CD8-positive, alpha-beta memory T cell (primary cell): ENCODE results near the gene SIRPG. TPM values are rescaled to one million over a fixed set of nuclear protein-coding genes. Genes with fewer than 3 reads are reported as not detected.

Source experiments
- CTCF ChIA-PET: fragments of 350-600 bp; sonication (Branson Sonifier 250); formaldehyde crosslinking; loops from one replicate; lab custom pipeline; 2021; ENCODE audit warnings: antibody characterized with exemption; lab: Charles Lee
- POLR2A ChIA-PET: fragments of 350-600 bp; sonication (Branson Sonifier 250); formaldehyde crosslinking; loops from one replicate; lab custom pipeline; 2021; ENCODE audit warnings: antibody characterized with exemption; lab: Charles Lee
- DNase-seq, 5 donors: peaks; one replicate each; pipeline versions ENCODE4 v3.0.0 to v3.0.0-alpha.2; 2020 to 2022; ENCODE audit warnings: mixed read lengths in 1 of 5
- H3K27ac ChIP-seq: one replicate; pipeline ENCODE4 v1.7.0; 2013; ENCODE audit warnings: low read depth, mild to moderate bottlenecking, low read length, moderate library complexity
- H3K27me3 ChIP-seq: 2 replicates; pipeline ENCODE4 v1.7.0; 2013; ENCODE audit warnings: low read length, mild to moderate bottlenecking; ENCODE audit not compliant: insufficient read depth, poor library complexity, severe bottlenecking
- H3K36me3 ChIP-seq: 2 replicates; pipeline ENCODE4 v1.7.0; 2013; ENCODE audit warnings: mild to moderate bottlenecking, low read length, moderate library complexity; ENCODE audit not compliant: insufficient read depth
- H3K4me1 ChIP-seq: 2 replicates; pipeline ENCODE4 v1.7.0; 2013; ENCODE audit warnings: mild to moderate bottlenecking, low read length, moderate library complexity; ENCODE audit not compliant: insufficient read depth
- H3K4me3 ChIP-seq: 2 replicates; pipeline ENCODE4 v1.7.0; 2013; ENCODE audit warnings: mild to moderate bottlenecking, low read length
- H3K9me3 ChIP-seq: 2 replicates; pipeline ENCODE4 v1.7.0; 2013; ENCODE audit warnings: mild to moderate bottlenecking, low read length
- H3K27ac Mint-ChIP-seq, 8 donors: one replicate each; pipeline ENCODE4 v1.8.0; 2020 to 2021; ENCODE audit warnings: mixed read lengths in 8 of 8, mild to moderate bottlenecking in 6 of 8, inconsistent platforms in 3 of 8, moderate library complexity in 3 of 8
- H3K27me3 Mint-ChIP-seq, 2 donors: one replicate each; pipeline ENCODE4 v1.8.0; 2020 to 2021; ENCODE audit warnings: mixed read lengths in 2 of 2, mild to moderate bottlenecking in 1 of 2, moderate library complexity in 1 of 2
- H3K36me3 Mint-ChIP-seq, 3 donors: one replicate each; pipeline ENCODE4 v1.8.0; 2020 to 2021; ENCODE audit warnings: mixed read lengths in 3 of 3, inconsistent platforms in 1 of 3, mild to moderate bottlenecking in 1 of 3
- H3K4me1 Mint-ChIP-seq, 3 donors: one replicate each; pipeline ENCODE4 v1.8.0; 2020 to 2021; ENCODE audit warnings: mixed read lengths in 3 of 3, inconsistent platforms in 1 of 3, mild to moderate bottlenecking in 1 of 3
- H3K4me3 Mint-ChIP-seq, 7 donors: one replicate each; pipeline ENCODE4 v1.8.0; 2020 to 2021; ENCODE audit warnings: mixed read lengths in 7 of 7, mild to moderate bottlenecking in 6 of 7, moderate library complexity in 4 of 7, inconsistent platforms in 2 of 7
- H3K9me3 Mint-ChIP-seq, 5 donors: one replicate each; pipeline ENCODE4 v1.8.0; 2020 to 2022; ENCODE audit warnings: mixed read lengths in 5 of 5, mild to moderate bottlenecking in 3 of 5, moderate library complexity in 2 of 5, inconsistent platforms in 1 of 5
- polyA plus RNA-seq: library from polyadenylated mRNA; unstranded; fragments of 300-500 nt; fragmentation: Illumina TruSeq; gene quantifications from one replicate; pipeline ENCODE4 v1.2.3, GENCODE V29; 2021
- total RNA-seq, 2 experiments: library from RNA; stranded (reverse); gene quantifications; one replicate each; pipeline ENCODE4 v1.2.3, GENCODE V29; 2021

The SIRPG gene
- total and polyA plus RNA-seq, 3 experiments from 2014 or later, result 9.3 to 149 (median 11.7) TPM

- peak overlapping the region; percentile 6 for H3K4me3 ChIP-seq
- no peak overlapping the region for H3K27ac ChIP-seq
- H3K9me3 Mint-ChIP-seq, result peaks cover 0 to 9% (median 0%) of the 10 kb centered on the region in 5 donors
- peak overlapping the region; percentile 58 to 95 (median 92) for H3K27ac Mint-ChIP-seq
- H3K4me1 Mint-ChIP-seq, result peaks cover 87 to 97% (median 97%) of the 10 kb centered on the region in 3 donors
- no peaks in the 10 kb centered on the region for H3K27me3 ChIP-seq
- peak in 1 of 5 donors; percentile 55 for DNase-seq
- peaks cover 3 to 9% (median 6%) of the 10 kb centered on the region in 3 donors for H3K36me3 Mint-ChIP-seq
- ChIA-PET CTCF (interaction anchor here (0.9 kb wide), 1 partner anchor 105 kb away, joined by 3 read pairs; no protein-coding TSS in a partner anchor), POLR2A (no interaction called here)
- H3K27me3 Mint-ChIP-seq, result peaks cover 0 to 2% of the 10 kb centered on the region in 2 donors
- no peaks in the 10 kb centered on the region for H3K9me3 ChIP-seq
- H3K36me3 ChIP-seq, result no peaks in the 10 kb centered on the region
- peaks cover 73% of the 10 kb centered on the region for H3K4me1 ChIP-seq
- H3K4me3 Mint-ChIP-seq, result peak overlapping the region; percentile 29 to 88 (median 69)
These were observed 14.5 kb upstream of the SIRPG start for GRCh38 chr20:1671891-1672669.

GRCh38 chr20:1669304-1669703, 11.7 kb upstream of the SIRPG start:
- peaks cover 71% of the 10 kb centered on the region for H3K4me1 ChIP-seq
- H3K27ac ChIP-seq, result no peak overlapping the region
- H3K9me3 ChIP-seq, result no peaks in the 10 kb centered on the region
- H3K27ac Mint-ChIP-seq, result peak overlapping the region in 6 of 8 donors; percentile 38 to 76 (median 52)
- POLR2A ChIA-PET, result no interaction called here
- no peaks in the 10 kb centered on the region for H3K27me3 ChIP-seq
- H3K36me3 Mint-ChIP-seq, result peaks cover 3 to 7% (median 6%) of the 10 kb centered on the region in 3 donors
- H3K36me3 ChIP-seq, result no peaks in the 10 kb centered on the region
- peaks cover 0 to 2% of the 10 kb centered on the region in 2 donors for H3K27me3 Mint-ChIP-seq
- H3K4me3 Mint-ChIP-seq, result no peak overlapping the region
- no peak overlapping the region for H3K4me3 ChIP-seq
- peaks cover 84 to 97% (median 96%) of the 10 kb centered on the region in 3 donors for H3K4me1 Mint-ChIP-seq
- no peak for DNase-seq
- CTCF ChIA-PET, result interaction anchor here (1.0 to 1.1 kb wide), 2 partner anchors 9 to 65 kb away, joined by 3 read pairs; no protein-coding TSS in a partner anchor
- peaks cover 0 to 9% (median 0%) of the 10 kb centered on the region in 5 donors for H3K9me3 Mint-ChIP-seq

DNA sequence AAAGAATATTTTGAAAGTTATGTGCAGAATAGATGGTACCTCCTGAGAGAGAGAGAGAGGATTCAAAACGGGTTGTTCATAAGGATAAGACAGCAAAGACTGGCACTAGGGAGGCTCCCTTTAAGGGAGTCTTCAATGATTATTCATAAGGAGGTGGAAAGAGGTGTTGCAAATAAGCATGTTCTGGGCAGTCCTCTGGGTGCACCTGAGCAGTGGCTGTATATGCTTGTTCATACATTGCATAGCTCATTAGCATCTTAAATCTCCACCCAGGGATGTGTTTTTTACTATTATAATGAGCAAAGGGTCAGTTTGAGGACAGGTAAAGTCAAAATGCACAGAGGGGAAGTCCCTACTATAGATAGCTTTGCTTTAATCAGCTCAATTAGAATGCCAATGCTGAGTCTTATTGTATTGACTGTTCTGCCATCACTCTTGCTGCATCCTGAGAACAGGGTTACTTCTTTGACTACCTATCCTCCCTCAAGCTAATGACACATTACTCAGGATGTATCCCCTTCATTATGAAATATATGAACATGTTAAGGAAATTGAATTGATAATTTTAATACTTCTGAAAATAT, 10.0 kb upstream of the SIRPG start:
- ChIA-PET POLR2A (no interaction called here), CTCF (interaction anchor here (0.8 to 1.6 kb wide), 2 partner anchors 11 to 64 kb away, joined by 3 read pairs; no protein-coding TSS in a partner anchor)
- H3K4me1 ChIP-seq, result peaks cover 71% of the 10 kb centered on the region
- H3K27ac Mint-ChIP-seq, result peak overlapping the region; percentile 28 to 84 (median 50)
- peaks cover 83 to 97% (median 96%) of the 10 kb centered on the region in 3 donors for H3K4me1 Mint-ChIP-seq
- no peaks in the 10 kb centered on the region for H3K36me3 ChIP-seq
- no peaks in the 10 kb centered on the region for H3K27me3 ChIP-seq
- H3K9me3 Mint-ChIP-seq, result peaks cover 0 to 9% (median 0%) of the 10 kb centered on the region in 5 donors
- H3K27me3 Mint-ChIP-seq, result peaks cover 0 to 2% of the 10 kb centered on the region in 2 donors
- H3K9me3 ChIP-seq, result no peaks in the 10 kb centered on the region
- no peak overlapping the region for H3K27ac ChIP-seq
- no peak overlapping the region for H3K4me3 ChIP-seq
- peak overlapping the region in 4 of 7 donors; percentile 1 to 25 (median 4) for H3K4me3 Mint-ChIP-seq
- H3K36me3 Mint-ChIP-seq, result peaks cover 3 to 7% (median 6%) of the 10 kb centered on the region in 3 donors
- DNase-seq, result no peak

DNA sequence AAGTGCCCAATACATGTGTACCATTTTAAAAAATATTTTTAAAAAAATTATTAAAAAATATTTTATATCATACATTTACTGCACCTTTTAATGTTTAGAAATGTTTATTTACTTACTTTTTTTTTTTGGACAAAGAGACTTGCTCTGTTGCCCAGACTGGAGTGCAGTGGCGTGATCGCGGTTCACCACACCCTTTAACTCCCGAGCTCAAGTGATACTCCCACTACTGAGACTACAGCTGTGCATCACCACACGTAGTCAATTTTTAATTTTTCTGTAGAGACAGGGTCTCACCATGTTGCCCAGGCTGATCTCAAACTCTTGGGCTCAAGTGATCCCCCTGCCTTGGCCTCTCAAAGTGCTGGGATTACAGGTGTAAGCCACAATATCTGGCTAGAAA, 9.2 kb upstream of the SIRPG start:
- DNase-seq, result no peak
- Mint-ChIP-seq H3K27me3 (peaks cover 0 to 2% of the 10 kb centered on the region in 2 donors), H3K9me3 (peaks cover 0 to 9% (median 0%) of the 10 kb centered on the region in 5 donors), H3K36me3 (peaks cover 3 to 6% (median 5%) of the 10 kb centered on the region in 3 donors), H3K27ac (peak overlapping the region in 7 of 8 donors; percentile 11 to 99 (median 52)), H3K4me3 (peak overlapping the region in 2 of 7 donors; percentile 8 to 67), H3K4me1 (peaks cover 83 to 97% (median 96%) of the 10 kb centered on the region in 3 donors)
- CTCF ChIA-PET, result interaction anchor here (1.0 to 2.1 kb wide), 5 partner anchors 9 to 163 kb away, joined by 3 to 6 read pairs (median 4); no protein-coding TSS in a partner anchor
- no peaks in the 10 kb centered on the region for H3K9me3 ChIP-seq
- no peak overlapping the region for H3K4me3 ChIP-seq
- peaks cover 71% of the 10 kb centered on the region for H3K4me1 ChIP-seq
- H3K27ac ChIP-seq, result no peak overlapping the region
- H3K27me3 ChIP-seq, result no peaks in the 10 kb centered on the region
- POLR2A ChIA-PET, result interaction anchor here (0.7 kb wide), 1 partner anchor 44 kb away, joined by 3 read pairs; no protein-coding TSS in a partner anchor
- no peaks in the 10 kb centered on the region for H3K36me3 ChIP-seq

GRCh38 chr20:1665345-1665744, 7.8 kb upstream of the SIRPG start:
- Histone ChIP-seq H3K4me3 (peak overlapping the region; percentile 50), H3K27ac (no peak overlapping the region), H3K4me1 (peaks cover 74% of the 10 kb centered on the region), H3K36me3 (no peaks in the 10 kb centered on the region), H3K9me3 (no peaks in the 10 kb centered on the region), H3K27me3 (no peaks in the 10 kb centered on the region)
- DNase-seq, result no peak
- peaks cover 0 to 3% (median 2%) of the 10 kb centered on the region in 3 donors for H3K36me3 Mint-ChIP-seq
- ChIA-PET POLR2A (interaction anchor here (0.9 to 1.3 kb wide), 2 partner anchors 9 to 13 kb away, joined by 3 to 4 read pairs; no protein-coding TSS in a partner anchor), CTCF (interaction anchor here (1.1 to 2.1 kb wide), 4 partner anchors 10 to 199 kb away, joined by 4 to 6 read pairs (median 5); partner anchors contain the start of gene NSFL1C)
- H3K4me1 Mint-ChIP-seq, result peaks cover 83 to 97% (median 96%) of the 10 kb centered on the region in 3 donors
- peak overlapping the region; percentile 65 to 91 (median 82) for H3K4me3 Mint-ChIP-seq
- H3K27me3 Mint-ChIP-seq, result no peaks in the 10 kb centered on the region
- H3K27ac Mint-ChIP-seq, result peak overlapping the region; percentile 78 to 99 (median 92)
- no peaks in the 10 kb centered on the region for H3K9me3 Mint-ChIP-seq

DNA sequence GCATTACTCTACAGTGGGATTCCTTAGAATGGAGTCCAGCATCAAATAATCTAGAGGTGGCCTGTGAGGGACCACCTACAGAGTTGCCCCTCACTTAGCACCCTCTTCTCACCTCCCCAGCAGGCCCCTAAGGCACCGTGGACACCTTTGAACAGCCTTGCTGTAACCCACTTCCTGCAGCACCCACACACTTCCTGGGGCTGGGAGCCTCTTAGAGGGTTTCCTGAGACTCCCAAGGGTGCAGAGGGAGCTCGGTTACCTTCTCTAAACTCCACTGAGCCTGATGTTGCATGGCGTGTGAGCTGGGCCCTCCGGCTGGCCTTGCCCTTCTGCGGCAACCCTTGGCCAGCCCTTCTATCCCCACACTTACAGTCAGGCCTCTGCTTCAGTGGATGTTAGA, 7.3 kb upstream of the SIRPG start:
- peak overlapping the region; percentile 50 for H3K4me3 ChIP-seq
- DNase-seq, result peak; percentile 35 to 78 (median 61)

DNA sequence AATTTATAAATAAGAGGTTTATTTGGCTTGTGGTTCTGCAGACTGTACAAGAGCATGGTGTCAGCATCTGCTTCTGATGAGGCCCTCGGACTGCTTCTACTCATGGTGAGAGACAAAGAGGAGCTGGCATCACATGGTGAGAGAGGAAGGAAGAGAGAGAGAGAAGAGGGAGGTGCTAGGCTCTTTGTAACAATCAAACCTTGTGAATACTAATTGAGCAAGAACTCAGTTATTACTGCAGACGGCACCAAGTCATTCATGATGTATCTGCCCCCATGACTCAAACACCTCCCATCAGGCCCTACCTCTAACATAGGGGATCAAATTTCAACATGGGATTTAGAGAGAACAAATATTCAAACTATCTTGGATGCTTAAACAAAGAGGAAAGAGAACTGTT, 6.3 kb upstream of the SIRPG start:
- H3K9me3 Mint-ChIP-seq, result no peaks in the 10 kb centered on the region
- Histone ChIP-seq H3K27me3 (no peaks in the 10 kb centered on the region), H3K4me1 (peaks cover 88% of the 10 kb centered on the region), H3K9me3 (no peaks in the 10 kb centered on the region), H3K27ac (no peak overlapping the region), H3K4me3 (peak overlapping the region; percentile 50), H3K36me3 (no peaks in the 10 kb centered on the region)
- peaks cover 88 to 97% (median 96%) of the 10 kb centered on the region in 3 donors for H3K4me1 Mint-ChIP-seq
- DNase-seq, result no peak
- H3K27ac Mint-ChIP-seq, result peak overlapping the region; percentile 78 to 99 (median 88)
- peak overlapping the region; percentile 9 to 91 (median 82) for H3K4me3 Mint-ChIP-seq
- H3K27me3 Mint-ChIP-seq, result no peaks in the 10 kb centered on the region
- CTCF ChIA-PET, result interaction anchor here (1.0 to 2.0 kb wide), 2 partner anchors 8 to 71 kb away, joined by 4 to 5 read pairs; no protein-coding TSS in a partner anchor
- POLR2A ChIA-PET, result interaction anchor here (1.0 kb wide), 1 partner anchor 15 kb away, joined by 3 read pairs; no protein-coding TSS in a partner anchor
- peaks cover 0 to 2% (median 0%) of the 10 kb centered on the region in 3 donors for H3K36me3 Mint-ChIP-seq

More for the DNA sequence above, 7.3 kb upstream of the SIRPG start:
- H3K36me3 Mint-ChIP-seq, result peaks cover 0 to 3% (median 2%) of the 10 kb centered on the region in 3 donors
- Histone ChIP-seq H3K9me3 (no peaks in the 10 kb centered on the region), H3K4me1 (peaks cover 78% of the 10 kb centered on the region), H3K36me3 (no peaks in the 10 kb centered on the region), H3K27ac (no peak overlapping the region), H3K27me3 (no peaks in the 10 kb centered on the region)
- H3K4me3 Mint-ChIP-seq, result peak overlapping the region; percentile 65 to 91 (median 82)
- no peaks in the 10 kb centered on the region for H3K9me3 Mint-ChIP-seq
- no peaks in the 10 kb centered on the region for H3K27me3 Mint-ChIP-seq
- CTCF ChIA-PET, result interaction anchor here (1.0 to 2.0 kb wide), 3 partner anchors 9 to 199 kb away, joined by 4 to 5 read pairs (median 4); partner anchors contain the start of gene NSFL1C
- H3K27ac Mint-ChIP-seq, result peak overlapping the region; percentile 78 to 99 (median 92)
- H3K4me1 Mint-ChIP-seq, result peaks cover 87 to 97% (median 96%) of the 10 kb centered on the region in 3 donors
- POLR2A ChIA-PET, result interaction anchor here (0.9 to 1.3 kb wide), 2 partner anchors 8 to 13 kb away, joined by 3 to 4 read pairs; no protein-coding TSS in a partner anchor
